Measurements from ENCODE around the gene SRP68. TPM values are rescaled to one million over a fixed set of nuclear protein-coding genes. Genes with fewer than 3 reads are reported as not detected.
"Not testable (repeated sequence)": the region's sequence is repeated elsewhere in the genome, so short reads cannot be mapped to it uniquely, and the experiment has no call there.

Gene SRP68
- total RNA-seq, 4 donors from 2014 or later = 42.3 to 62.0 (median 49.6) TPM

DNA sequence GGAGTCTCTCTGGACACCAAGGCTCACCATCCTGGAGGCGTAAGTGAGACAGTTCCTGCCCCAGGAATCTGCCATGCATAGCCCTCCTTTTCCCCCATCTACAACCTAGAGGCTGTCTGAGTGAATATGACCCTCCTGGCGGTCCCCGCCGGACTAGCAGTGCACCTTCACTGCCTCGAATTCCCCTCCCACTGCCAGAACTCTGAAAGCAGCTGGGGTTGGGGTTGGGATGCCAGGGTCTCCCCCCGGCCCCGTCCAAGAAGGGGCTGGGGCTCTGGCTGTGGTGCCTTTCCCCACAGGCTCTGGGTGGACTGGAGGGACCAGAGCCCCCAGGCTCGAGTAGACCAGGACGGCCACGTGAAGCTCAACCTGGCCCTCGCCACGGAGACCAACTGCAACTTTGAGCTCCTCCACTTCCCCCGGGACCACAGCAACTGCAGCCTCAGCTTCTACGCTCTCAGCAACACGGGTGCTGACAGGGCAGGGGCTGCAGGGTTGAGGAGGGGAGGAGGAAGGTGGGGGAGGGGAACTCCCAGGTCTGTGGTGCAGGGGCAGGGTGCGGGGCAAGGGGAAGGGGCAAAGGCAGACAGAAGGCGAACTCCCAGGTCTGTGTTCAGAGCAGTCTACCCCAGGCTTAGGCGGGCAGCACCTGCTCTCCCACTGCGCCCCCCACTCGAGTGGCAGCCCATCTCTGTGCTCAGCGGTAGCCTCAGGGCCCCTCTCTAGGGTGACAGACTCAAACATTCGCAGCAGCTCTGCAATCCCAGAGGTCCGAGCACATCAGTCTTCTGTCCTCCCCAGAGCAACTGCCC, 7.8 kb upstream of the SRP68 start:
- DNase-seq (ENCODE audit: low spot score) (no peak), ATAC-seq (ENCODE audit: low FRiP score) (no peak)
- TF ChIP-seq, protein P1, sequence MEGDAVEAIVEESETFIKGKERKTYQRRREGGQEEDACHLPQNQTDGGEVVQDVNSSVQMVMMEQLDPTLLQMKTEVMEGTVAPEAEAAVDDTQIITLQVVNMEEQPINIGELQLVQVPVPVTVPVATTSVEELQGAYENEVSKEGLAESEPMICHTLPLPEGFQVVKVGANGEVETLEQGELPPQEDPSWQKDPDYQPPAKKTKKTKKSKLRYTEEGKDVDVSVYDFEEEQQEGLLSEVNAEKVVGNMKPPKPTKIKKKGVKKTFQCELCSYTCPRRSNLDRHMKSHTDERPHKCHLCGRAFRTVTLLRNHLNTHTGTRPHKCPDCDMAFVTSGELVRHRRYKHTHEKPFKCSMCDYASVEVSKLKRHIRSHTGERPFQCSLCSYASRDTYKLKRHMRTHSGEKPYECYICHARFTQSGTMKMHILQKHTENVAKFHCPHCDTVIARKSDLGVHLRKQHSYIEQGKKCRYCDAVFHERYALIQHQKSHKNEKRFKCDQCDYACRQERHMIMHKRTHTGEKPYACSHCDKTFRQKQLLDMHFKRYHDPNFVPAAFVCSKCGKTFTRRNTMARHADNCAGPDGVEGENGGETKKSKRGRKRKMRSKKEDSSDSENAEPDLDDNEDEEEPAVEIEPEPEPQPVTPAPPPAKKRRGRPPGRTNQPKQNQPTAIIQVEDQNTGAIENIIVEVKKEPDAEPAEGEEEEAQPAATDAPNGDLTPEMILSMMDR (IDR thresholded peaks at IDR 0.05) = no peak

DNA sequence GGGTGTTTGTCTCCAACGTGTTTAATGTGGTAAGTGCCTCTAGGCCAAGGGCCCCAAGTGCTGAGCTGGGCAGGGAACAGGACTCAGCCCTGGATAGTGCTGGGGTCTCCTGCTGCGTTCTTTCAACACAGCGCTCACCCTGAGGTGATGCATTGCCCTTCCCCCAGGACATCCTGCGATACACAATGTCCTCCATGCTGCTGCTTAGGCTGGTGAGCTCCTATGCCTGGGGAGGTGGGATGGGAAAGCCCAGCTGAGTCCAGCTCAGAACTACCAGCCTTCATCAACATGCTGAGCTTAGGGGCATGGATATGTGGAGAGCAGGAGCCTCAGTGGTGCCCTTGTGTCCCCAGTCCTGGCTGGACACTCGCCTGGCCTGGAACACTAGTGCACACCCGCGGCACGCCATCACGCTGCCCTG, 7.2 kb upstream of the SRP68 start:
- ATAC-seq (ENCODE audit: low FRiP score) = no peak
- no peak for DNase-seq (ENCODE audit: low spot score)

DNA sequence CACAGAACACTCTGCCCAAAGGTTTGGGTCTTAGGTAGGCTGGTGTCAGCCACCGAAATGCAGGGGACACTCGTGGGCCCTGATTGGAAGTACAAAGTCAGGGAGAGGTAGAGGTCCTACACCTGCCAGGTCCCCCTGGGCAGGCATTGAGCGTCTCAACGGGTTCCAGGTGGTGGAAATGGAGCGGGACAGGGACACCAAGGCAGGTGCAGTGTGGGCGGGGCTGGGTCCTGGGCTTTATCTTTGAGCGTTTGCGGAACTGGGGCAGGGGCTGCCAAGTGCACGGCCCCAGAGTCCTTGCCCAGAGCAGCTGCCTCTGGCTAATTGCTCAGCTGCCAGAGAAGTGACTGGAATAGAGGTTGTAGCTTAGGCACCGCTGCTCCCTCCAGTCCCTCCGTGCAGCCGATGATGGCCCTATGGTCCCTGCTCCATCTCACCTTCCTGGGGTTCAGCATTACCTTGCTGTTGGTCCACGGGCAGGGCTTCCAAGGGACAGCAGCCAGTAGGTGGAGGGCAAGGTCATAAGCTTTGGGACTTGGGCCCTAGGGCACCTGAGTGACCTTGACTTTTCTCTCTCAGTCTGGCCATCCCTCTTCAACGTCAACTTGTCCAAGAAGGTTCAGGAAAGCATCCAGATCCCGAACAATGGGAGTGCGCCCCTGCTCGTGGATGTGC, 6.7 kb upstream of the SRP68 start, which contains the start of gene ZACN:
ZACN (plus strand) TSS at position 323 of the 675 bp plus-strand sequence; CDS start at position 406, 83 bp downstream.
- no peak for DNase-seq (ENCODE audit: low spot score)

More for the DNA sequence above, 7.2 kb upstream of the SRP68 start:
- TF ChIP-seq, protein P1 (IDR thresholded peaks at IDR 0.05) = no peak

DNA sequence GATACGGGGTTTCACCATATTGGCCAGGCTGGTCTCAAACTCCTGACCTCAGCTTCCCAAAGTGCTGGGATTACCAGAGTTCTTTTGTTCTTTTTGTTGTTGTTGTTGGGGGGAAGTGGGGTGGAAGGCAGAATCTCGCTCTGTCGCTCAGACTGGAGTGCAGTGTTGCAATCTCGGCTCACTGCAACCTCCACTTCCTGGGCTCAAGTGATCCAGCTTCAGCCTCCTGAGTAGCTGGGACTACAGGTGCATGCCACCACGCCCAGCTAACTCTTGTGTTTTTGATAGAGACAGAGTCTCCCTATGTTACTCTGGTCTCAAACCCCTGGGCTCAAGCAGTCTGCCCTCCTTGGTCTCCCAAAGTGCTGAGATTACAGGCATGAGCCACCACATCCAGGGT, 6.1 kb upstream of the SRP68 start:
- not testable (repeated sequence) for DNase-seq (ENCODE audit: low spot score); ATAC-seq (ENCODE audit: low FRiP score)

More for the DNA sequence above, 6.7 kb upstream of the SRP68 start, which contains the start of gene ZACN:
- TF ChIP-seq, protein P1 (IDR thresholded peaks at IDR 0.05) = no peak
- no peak for ATAC-seq (ENCODE audit: low FRiP score)

DNA sequence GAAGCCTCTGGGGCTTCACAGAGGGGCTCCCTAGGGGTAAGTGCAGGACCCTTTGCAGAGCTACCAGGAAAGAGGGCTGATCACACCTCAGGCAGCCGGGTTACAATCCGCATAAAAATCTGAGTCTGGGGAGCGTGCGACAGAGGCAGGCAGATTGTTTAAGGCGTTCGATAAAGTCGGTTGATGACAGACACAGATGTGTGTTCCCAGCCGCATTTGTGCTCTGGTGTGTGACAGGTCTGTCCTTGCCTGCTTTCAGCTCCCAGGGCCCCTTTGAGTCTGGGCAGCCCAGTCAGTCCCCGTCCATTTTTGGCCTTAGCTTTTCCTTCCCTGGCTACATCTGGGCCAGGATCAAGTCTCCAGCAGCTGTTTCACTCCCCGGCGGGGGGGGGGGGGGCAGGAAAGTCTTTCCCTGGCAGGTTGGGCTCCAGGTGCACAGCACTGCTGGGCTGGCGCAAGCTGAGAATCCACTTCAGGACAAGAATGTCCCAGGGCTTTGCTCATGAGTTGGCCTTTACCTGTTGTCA, 5.3 kb upstream of the SRP68 start:
- TF ChIP-seq, protein P1 (IDR thresholded peaks at IDR 0.05) = no peak
- DNase-seq (ENCODE audit: low spot score) (no peak), ATAC-seq (ENCODE audit: low FRiP score) (no peak)

DNA sequence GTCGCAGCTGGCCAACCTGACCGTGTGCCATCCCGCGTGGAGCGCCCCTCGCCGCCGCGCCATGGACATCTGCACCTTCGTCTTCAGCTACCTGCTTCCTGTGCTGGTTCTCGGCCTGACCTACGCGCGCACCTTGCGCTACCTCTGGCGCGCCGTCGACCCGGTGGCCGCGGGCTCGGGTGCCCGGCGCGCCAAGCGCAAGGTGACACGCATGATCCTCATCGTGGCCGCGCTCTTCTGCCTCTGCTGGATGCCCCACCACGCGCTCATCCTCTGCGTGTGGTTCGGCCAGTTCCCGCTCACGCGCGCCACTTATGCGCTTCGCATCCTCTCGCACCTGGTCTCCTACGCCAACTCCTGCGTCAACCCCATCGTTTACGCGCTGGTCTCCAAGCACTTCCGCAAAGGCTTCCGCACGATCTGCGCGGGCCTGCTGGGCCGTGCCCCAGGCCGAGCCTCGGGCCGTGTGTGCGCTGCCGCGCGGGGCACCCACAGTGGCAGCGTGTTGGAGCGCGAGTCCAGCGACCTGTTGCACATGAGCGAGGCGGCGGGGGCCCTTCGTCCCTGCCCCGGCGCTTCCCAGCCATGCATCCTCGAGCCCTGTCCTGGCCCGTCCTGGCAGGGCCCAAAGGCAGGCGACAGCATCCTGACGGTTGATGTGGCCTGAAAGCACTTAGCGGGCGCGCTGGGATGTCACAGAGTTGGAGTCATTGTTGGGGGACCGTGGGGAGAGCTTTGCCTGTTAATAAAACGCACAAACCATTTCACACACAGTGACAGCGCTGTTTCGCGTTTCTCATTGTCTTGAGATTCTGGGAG, 4.7 kb upstream of the SRP68 start:
- DNase-seq (ENCODE audit: low spot score) = no peak
- no peak for ATAC-seq (ENCODE audit: low FRiP score)
- TF ChIP-seq, protein P1 (IDR thresholded peaks at IDR 0.05) = no peak

Data from omental fat pad (tissue), 4 donors.